ENCODE measurements around the gene MAP1S. TPM values are rescaled to one million over a fixed set of nuclear protein-coding genes. Genes with fewer than 3 reads are reported as not detected.

Gene MAP1S
- polyA plus RNA-seq, 1 donor = 21.2 TPM

DNA sequence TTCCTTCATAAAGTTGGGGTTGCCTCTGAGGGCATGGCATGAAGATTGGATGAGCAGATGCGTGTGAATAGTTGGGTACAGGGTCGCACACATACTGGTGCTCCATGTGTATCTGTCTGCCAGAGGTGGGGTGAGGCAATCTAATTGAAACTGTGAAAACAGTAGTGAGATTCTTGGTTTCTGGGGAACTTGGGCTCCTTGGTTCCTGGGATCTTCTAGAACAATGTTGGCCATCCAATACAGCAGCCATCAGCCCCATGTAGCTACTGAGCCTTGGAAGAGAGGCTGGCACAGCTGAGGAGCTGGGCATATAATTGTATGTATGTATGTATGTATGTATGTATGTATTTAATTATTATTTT lies 32.6 kb downstream of the MAP1S start:
- no peaks in the 10 kb centered on the region for H3K36me3 ChIP-seq (ENCODE audit: control insufficient read depth, insufficient read depth, low read length)
- H3K4me1 ChIP-seq (ENCODE audit: control insufficient read depth, insufficient read depth, low read length) = peaks cover 4% of the 10 kb centered on the region
- H3K27me3 ChIP-seq (ENCODE audit: control insufficient read depth, insufficient read depth, low read length) = peaks cover 9% of the 10 kb centered on the region
- no peak overlapping the region for H3K4me3 ChIP-seq (ENCODE audit: low read length)
- H3K27ac ChIP-seq (ENCODE audit: low read length) = no peak overlapping the region
- no CpG with 5 or more reads among the region's 2 CpGs for WGBS (ENCODE audit: insufficient coverage, low lambda C conversion rate)
- no peak for DNase-seq
- no peaks in the 10 kb centered on the region for H3K9me3 ChIP-seq (ENCODE audit: control insufficient read depth, low read depth, low read length)

DNA sequence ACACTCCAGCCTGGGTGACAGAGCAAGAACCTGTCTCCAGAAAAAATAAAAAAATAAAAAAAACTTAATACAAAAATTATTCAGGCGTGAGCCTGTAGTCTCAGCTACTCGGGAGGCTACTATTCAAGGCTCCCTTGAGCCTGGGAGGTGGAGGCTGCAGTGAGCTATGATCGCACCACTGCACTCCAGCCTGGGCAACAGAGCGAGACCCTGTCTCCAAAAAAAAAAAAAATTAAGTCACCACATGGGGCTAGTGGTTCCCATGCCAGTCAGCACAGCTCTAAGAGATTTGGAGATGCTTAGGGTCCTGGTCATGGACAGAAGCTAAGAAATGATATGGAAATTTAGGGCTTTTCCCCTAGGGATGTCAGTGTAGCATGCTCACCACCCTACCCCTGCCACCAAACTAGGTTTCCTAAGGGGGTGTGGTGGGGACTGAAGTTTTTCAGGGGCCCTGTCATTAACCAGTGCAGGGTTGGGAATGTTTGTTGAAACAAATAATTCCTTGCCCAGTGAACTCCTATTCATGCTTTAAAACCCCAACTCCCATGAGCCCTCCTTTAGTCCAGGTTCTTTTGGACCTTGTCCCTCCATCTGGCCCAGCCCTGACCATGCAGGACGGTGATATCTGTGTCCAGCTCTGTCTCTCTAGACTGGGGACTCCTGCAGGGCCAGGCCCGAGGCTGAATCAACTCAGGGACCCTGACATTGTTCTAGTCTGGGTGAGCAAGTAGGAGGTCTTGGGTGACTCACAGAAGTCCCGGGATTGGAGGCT lies 33.8 kb downstream of the MAP1S start:
- Histone ChIP-seq H3K36me3 (ENCODE audit: control insufficient read depth, insufficient read depth, low read length) (no peaks in the 10 kb centered on the region), H3K9me3 (ENCODE audit: control insufficient read depth, low read depth, low read length) (no peaks in the 10 kb centered on the region), H3K4me3 (ENCODE audit: low read length) (no peak overlapping the region), H3K27me3 (ENCODE audit: control insufficient read depth, insufficient read depth, low read length) (peaks cover 3% of the 10 kb centered on the region), H3K4me1 (ENCODE audit: control insufficient read depth, insufficient read depth, low read length) (no peaks in the 10 kb centered on the region), H3K27ac (ENCODE audit: low read length) (no peak overlapping the region)
- DNase-seq = no peak
- 60% methylated on average over 1 of the region's 7 CpGs for WGBS (ENCODE audit: insufficient coverage, low lambda C conversion rate)

DNA sequence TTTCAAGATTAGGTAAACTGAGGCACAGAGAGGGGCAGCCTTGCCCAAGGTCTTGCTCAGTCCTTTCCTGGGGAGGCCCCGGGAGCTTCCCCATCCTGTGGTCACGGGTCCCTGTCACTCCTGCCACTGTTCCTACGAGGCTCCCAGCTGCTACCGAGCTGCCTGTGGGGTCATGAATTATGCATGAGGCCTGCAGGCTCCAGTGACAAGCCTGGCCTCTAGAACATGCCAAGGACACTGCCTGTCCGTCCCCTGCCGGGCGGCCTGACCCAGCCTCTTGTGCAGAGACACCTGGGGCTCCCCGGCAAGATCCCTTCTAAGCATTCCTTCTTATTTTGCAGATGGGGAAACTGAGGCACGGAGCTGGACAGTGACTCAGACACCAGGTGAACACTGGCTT lies 34.7 kb downstream of the MAP1S start:
- no CpG with 5 or more reads among the region's 9 CpGs for WGBS (ENCODE audit: insufficient coverage, low lambda C conversion rate)

DNA sequence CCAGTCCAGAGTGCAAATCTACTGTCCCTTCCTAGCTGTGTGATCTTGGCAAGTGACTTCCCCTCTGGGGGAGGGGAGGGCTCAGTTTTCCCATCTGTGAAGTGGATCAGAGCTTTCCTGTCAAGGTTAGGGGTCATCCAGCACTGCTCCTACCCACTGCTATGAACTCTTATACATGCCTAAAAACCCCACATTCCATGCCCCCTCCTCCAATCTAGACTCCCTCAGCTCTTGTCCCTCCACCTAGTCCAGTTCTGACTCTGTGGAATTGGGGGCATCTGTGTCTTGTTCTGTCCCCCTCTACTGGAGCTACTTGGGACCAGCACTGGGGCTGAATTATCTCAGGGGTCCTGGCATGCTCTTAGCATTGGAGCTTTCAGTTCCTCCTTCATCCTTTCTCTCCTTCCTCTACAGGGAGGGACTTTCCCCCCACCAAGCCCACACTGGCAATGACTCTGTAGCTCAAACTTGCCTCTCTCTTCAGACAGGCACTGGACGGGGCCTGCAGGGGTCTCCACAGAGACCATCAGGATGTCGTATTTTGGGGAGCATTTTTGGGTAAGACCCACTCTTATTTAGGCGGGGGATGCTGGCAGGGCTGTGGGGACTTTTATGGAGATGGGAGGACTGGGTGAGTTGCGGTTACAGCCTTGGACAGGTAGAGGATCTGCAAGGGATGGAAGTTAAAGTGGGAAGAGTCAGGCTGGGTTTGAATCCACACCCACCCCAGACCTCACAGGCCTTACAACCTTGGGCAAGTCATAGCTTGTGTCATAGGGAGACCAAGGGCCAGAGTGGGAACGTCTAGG lies 35.6 kb downstream of the MAP1S start:
- no peak for DNase-seq
- Histone ChIP-seq H3K27ac (ENCODE audit: low read length) (no peak overlapping the region), H3K4me1 (ENCODE audit: control insufficient read depth, insufficient read depth, low read length) (no peaks in the 10 kb centered on the region), H3K27me3 (ENCODE audit: control insufficient read depth, insufficient read depth, low read length) (no peaks in the 10 kb centered on the region), H3K36me3 (ENCODE audit: control insufficient read depth, insufficient read depth, low read length) (no peaks in the 10 kb centered on the region), H3K9me3 (ENCODE audit: control insufficient read depth, low read depth, low read length) (no peaks in the 10 kb centered on the region), H3K4me3 (ENCODE audit: low read length) (no peak overlapping the region)
- WGBS (ENCODE audit: insufficient coverage, low lambda C conversion rate) = no CpG with 5 or more reads among the region's 5 CpGs

More for the DNA sequence above, 34.7 kb downstream of the MAP1S start:
- Histone ChIP-seq H3K36me3 (ENCODE audit: control insufficient read depth, insufficient read depth, low read length) (no peaks in the 10 kb centered on the region), H3K9me3 (ENCODE audit: control insufficient read depth, low read depth, low read length) (no peaks in the 10 kb centered on the region), H3K4me1 (ENCODE audit: control insufficient read depth, insufficient read depth, low read length) (no peaks in the 10 kb centered on the region), H3K4me3 (ENCODE audit: low read length) (no peak overlapping the region), H3K27ac (ENCODE audit: low read length) (no peak overlapping the region), H3K27me3 (ENCODE audit: control insufficient read depth, insufficient read depth, low read length) (no peaks in the 10 kb centered on the region)
- DNase-seq = no peak

DNA sequence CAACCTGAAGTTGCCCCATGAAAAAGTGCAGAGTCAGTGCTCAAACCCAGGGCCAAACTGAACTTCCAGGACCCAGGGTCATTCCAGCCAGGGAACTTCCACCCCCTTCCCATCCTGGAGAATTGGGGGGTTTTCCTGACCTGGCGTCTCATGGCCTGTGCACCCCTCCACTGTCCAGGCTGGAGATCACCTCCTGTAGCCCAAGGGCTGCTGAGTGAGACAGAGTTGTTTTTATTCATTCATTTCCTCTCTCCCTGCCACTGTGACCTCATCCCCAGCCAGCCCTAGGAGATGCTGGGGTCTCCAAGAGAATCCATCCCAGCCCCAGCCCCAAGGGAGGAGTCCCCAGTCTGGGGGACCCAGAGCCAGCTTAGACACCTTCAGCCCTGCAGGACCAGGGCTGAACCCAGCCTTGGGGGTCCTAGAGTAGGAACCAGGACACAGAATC lies 36.2 kb downstream of the MAP1S start:
- Histone ChIP-seq H3K36me3 (ENCODE audit: control insufficient read depth, insufficient read depth, low read length) (no peaks in the 10 kb centered on the region), H3K27me3 (ENCODE audit: control insufficient read depth, insufficient read depth, low read length) (no peaks in the 10 kb centered on the region), H3K9me3 (ENCODE audit: control insufficient read depth, low read depth, low read length) (no peaks in the 10 kb centered on the region), H3K4me3 (ENCODE audit: low read length) (no peak overlapping the region), H3K4me1 (ENCODE audit: control insufficient read depth, insufficient read depth, low read length) (no peaks in the 10 kb centered on the region), H3K27ac (ENCODE audit: low read length) (no peak overlapping the region)
- no peak for DNase-seq
- no CpG with 5 or more reads among the region's 1 CpG for WGBS (ENCODE audit: insufficient coverage, low lambda C conversion rate)

DNA sequence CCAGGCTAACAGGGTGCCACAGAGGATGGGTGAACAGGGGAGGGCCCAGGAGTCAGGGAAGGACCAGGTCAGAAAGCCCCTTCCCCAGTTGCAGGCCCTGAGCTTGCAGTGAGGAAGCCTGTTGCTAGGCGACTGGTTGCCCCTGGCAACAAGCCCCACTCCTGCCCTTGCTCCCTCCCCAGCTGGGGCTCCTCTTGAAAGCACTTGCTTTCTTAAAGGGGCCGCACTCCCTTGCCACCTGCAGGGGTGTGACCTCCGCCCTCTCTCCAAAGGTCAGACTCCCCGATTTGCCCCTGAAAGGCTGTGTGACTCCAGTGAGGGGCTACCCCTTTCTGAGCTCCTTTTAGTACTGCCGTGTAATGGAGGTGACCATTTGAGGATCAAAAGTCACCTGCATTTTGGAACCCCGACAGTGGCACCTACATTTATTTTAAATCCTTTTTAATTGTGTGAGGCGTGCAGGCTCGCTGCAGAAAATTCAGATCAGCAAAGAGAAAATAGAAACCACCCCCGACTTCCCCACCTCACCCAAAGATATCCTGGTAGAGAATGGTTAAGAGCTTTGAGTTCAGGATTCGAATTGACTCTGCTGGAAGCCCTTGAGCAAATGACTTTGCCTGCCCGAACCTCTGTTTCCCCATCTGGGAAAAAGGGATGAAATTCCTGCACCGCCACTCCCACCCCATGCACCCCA lies 36.8 kb downstream of the MAP1S start:
- Histone ChIP-seq H3K4me3 (ENCODE audit: low read length) (no peak overlapping the region), H3K27ac (ENCODE audit: low read length) (no peak overlapping the region), H3K9me3 (ENCODE audit: control insufficient read depth, low read depth, low read length) (no peaks in the 10 kb centered on the region), H3K4me1 (ENCODE audit: control insufficient read depth, insufficient read depth, low read length) (no peaks in the 10 kb centered on the region), H3K36me3 (ENCODE audit: control insufficient read depth, insufficient read depth, low read length) (no peaks in the 10 kb centered on the region), H3K27me3 (ENCODE audit: control insufficient read depth, insufficient read depth, low read length) (no peaks in the 10 kb centered on the region)
- WGBS (ENCODE audit: insufficient coverage, low lambda C conversion rate) = no CpG with 5 or more reads among the region's 12 CpGs
- DNase-seq = no peak

DNA sequence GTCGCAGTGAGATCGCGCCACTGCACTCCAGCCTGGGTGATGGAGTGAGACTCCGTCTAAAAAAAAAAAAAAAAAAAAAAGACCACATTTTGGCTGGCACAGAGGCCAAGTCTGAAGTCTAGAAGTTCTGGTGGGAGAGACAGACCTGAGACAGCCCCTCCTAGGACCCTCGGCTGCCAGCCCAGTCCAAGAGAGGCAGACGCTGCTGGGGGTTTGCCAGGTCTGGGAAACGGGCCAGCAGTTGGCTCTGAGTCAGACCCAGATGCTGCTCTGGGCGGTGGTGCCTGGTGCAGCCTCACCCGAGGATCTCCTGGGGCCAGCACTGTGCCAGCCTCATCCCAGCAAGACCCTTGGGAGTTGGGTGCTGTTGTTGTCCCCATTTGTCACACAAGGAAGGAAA lies 37.8 kb downstream of the MAP1S start:
- WGBS (ENCODE audit: insufficient coverage, low lambda C conversion rate) = no CpG with 5 or more reads among the region's 9 CpGs
- Histone ChIP-seq H3K36me3 (ENCODE audit: control insufficient read depth, insufficient read depth, low read length) (no peaks in the 10 kb centered on the region), H3K4me1 (ENCODE audit: control insufficient read depth, insufficient read depth, low read length) (no peaks in the 10 kb centered on the region), H3K27me3 (ENCODE audit: control insufficient read depth, insufficient read depth, low read length) (no peaks in the 10 kb centered on the region), H3K4me3 (ENCODE audit: low read length) (no peak overlapping the region), H3K9me3 (ENCODE audit: control insufficient read depth, low read depth, low read length) (no peaks in the 10 kb centered on the region), H3K27ac (ENCODE audit: low read length) (no peak overlapping the region)
- no peak for DNase-seq

DNA sequence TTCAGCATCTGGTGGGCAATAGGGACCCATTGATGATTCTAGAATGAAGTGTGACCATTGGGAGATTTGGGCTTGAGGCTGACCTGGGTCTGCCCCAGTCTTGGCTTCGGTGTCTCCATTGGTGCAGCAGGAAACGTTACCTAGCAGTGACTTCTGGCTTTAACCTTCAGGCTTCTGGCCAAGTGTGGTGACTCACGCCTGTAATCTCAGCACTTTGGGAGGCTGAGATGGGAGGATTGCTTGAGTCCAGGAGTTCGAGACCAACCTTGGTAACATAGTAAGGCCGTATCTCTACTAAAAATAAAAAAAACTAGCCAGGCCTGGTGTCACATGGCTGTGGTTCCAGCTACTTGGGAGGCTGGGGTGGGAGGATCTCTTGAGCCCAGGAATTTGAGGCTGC lies 39.2 kb downstream of the MAP1S start:
- no peaks in the 10 kb centered on the region for H3K4me1 ChIP-seq (ENCODE audit: control insufficient read depth, insufficient read depth, low read length)
- H3K36me3 ChIP-seq (ENCODE audit: control insufficient read depth, insufficient read depth, low read length) = no peaks in the 10 kb centered on the region
- H3K27me3 ChIP-seq (ENCODE audit: control insufficient read depth, insufficient read depth, low read length) = no peaks in the 10 kb centered on the region
- H3K9me3 ChIP-seq (ENCODE audit: control insufficient read depth, low read depth, low read length) = no peaks in the 10 kb centered on the region
- H3K27ac ChIP-seq (ENCODE audit: low read length) = no peak overlapping the region
- DNase-seq = no peak
- no peak overlapping the region for H3K4me3 ChIP-seq (ENCODE audit: low read length)
- WGBS (ENCODE audit: insufficient coverage, low lambda C conversion rate) = no CpG with 5 or more reads among the region's 5 CpGs

DNA sequence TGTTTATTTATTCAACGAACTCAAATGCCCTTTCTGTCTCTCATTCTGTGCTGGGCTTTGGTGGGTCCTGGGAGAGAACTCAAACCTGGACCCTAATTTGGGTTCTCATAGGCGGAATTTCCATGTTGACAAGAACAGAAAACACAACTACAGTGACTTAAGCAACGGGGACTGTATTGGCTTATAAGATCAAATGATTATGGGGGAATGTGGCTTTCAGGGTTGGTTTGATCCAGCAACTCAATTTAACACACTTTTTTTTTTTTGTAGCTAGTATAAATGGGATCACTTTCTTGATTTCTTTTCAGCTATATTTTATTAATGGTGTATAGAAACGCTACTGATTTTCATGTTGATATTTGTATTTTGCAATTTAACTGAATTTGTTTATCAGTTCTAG lies 41.9 kb downstream of the MAP1S start:
- no peaks in the 10 kb centered on the region for H3K9me3 ChIP-seq (ENCODE audit: control insufficient read depth, low read depth, low read length)
- no peak overlapping the region for H3K4me3 ChIP-seq (ENCODE audit: low read length)
- no peak for DNase-seq
- 80% methylated on average over 1 of the region's 4 CpGs for WGBS (ENCODE audit: insufficient coverage, low lambda C conversion rate)
- peaks cover 4% of the 10 kb centered on the region for H3K4me1 ChIP-seq (ENCODE audit: control insufficient read depth, insufficient read depth, low read length)
- no peaks in the 10 kb centered on the region for H3K36me3 ChIP-seq (ENCODE audit: control insufficient read depth, insufficient read depth, low read length)
- no peak overlapping the region for H3K27ac ChIP-seq (ENCODE audit: low read length)
- no peaks in the 10 kb centered on the region for H3K27me3 ChIP-seq (ENCODE audit: control insufficient read depth, insufficient read depth, low read length)

DNA sequence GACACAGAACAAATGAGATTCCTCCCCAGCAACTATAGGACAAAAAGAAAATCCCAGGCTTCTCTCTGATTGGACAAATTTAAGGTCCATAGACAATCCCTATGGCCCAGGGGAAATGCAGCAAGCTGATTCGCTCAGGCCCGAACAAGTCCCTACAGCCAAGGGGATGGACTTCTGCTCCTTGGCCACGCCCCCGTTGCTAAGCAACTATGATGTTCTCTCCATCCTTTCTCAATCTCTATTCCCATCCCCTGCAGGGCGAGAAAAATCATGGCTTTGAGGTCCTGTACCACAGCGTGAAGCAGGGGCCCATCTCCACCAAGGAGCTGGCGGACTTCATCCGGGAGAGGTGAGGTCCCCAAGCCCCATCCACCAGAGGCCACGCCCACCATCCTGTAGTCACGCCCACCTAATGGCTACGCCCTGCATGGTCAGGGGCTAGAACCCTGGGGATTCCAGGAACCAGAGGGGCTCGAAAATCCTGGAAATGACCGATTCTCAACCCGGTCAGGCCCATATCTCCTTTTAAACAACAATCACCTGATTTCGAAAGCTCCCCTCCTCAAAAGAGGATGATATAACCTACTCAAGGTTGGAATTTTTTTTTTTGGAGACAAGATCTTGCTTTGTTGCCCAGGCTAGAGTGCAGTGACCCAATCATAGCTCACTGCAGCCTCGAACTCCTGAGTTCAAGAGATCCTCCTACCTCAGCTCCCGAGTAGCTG lies 43.4 kb downstream of the MAP1S start:
- no CpG with 5 or more reads among the region's 17 CpGs for WGBS (ENCODE audit: insufficient coverage, low lambda C conversion rate)
- Histone ChIP-seq H3K4me1 (ENCODE audit: control insufficient read depth, insufficient read depth, low read length) (peaks cover 8% of the 10 kb centered on the region), H3K9me3 (ENCODE audit: control insufficient read depth, low read depth, low read length) (no peaks in the 10 kb centered on the region), H3K36me3 (ENCODE audit: control insufficient read depth, insufficient read depth, low read length) (no peaks in the 10 kb centered on the region), H3K27ac (ENCODE audit: low read length) (no peak overlapping the region), H3K27me3 (ENCODE audit: control insufficient read depth, insufficient read depth, low read length) (no peaks in the 10 kb centered on the region), H3K4me3 (ENCODE audit: low read length) (no peak overlapping the region)
- no peak for DNase-seq
